Vagina (tissue), 2 donors: Measurements from ENCODE around the gene SLC17A9. TPM values are rescaled to one million over a fixed set of nuclear protein-coding genes. Genes with fewer than 3 reads are reported as not detected.
"Not testable (repeated sequence)": the region's sequence is repeated elsewhere in the genome, so short reads cannot be mapped to it uniquely, and the experiment has no call there.

Source experiments
- DNase-seq, 2 donors: peaks; one replicate each; pipeline ENCODE4 v3.0.0-alpha.2; 2017; ENCODE audit errors: extremely low spot score in 2 of 2
- H3K27ac ChIP-seq: fragments of 200-600 bp; sonication (generic); one replicate; pipeline ENCODE4 v1.5.1; 2019
- H3K27me3 ChIP-seq: fragments of 200-600 bp; sonication (generic); one replicate; pipeline ENCODE4 v1.5.1; 2019
- H3K36me3 ChIP-seq, 2 donors: fragments of 200-600 bp; sonication (generic); one replicate each; pipeline ENCODE4 v1.5.1; 2017 to 2019
- H3K4me1 ChIP-seq: fragments of 200-600 bp; sonication (generic); one replicate; pipeline ENCODE4 v1.5.1; 2019
- H3K4me3 ChIP-seq, 2 donors: fragments of 200-600 bp; sonication (generic); 1 replicate in 1 of 2; 2 replicates in 1 of 2; pipeline ENCODE4 v1.5.1; 2016 to 2019
- H3K9me3 ChIP-seq: fragments of 200-600 bp; sonication (generic); one replicate; pipeline ENCODE4 v1.5.1; 2019
- POLR2A ChIP-seq, 2 donors: fragments of 450-650 bp; IDR thresholded peaks; one replicate each; pipeline ENCODE4 v1.6.1; 2017; ENCODE audit warnings: antibody characterized with exemption in 2 of 2, mild to moderate bottlenecking in 2 of 2, moderate library complexity in 2 of 2
- POLR2AphosphoS5 ChIP-seq, 2 donors: sonication (generic); formaldehyde crosslinking; IDR thresholded peaks; one replicate each; pipeline ENCODE4 v1.9.0; 2017; ENCODE audit warnings: antibody characterized with exemption in 2 of 2, mild to moderate bottlenecking in 2 of 2, low read depth in 1 of 2; ENCODE audit not compliant: insufficient read depth in 1 of 2
- intact Hi-C: fragments of 100-400 bp; cut with DNase I; formaldehyde crosslinking; loops from one replicate; pipeline ENCODE4 v1.15.1; 2023
- total RNA-seq: library from RNA; depleted of rRNA; stranded (reverse); fragments of >200 nt; gene quantifications from one replicate; pipeline ENCODE4 v1.2.3, GENCODE V29; 2016
- TF ChIP-seq, protein P1 (sequence below), 3 experiments: fragments of 450-650 bp in 2 of 3; fragments of 200-600 bp in 1 of 3; sonication (generic) in 1 of 3; IDR thresholded peaks; one replicate each; pipeline ENCODE4 v1.5.1; 2017 to 2019; ENCODE audit warnings: antibody characterized with exemption in 3 of 3, mild to moderate bottlenecking in 2 of 3, moderate library complexity in 2 of 3

The SLC17A9 gene
- total RNA-seq, 1 donor from 2014 or later: 2.5 TPM

DNA sequence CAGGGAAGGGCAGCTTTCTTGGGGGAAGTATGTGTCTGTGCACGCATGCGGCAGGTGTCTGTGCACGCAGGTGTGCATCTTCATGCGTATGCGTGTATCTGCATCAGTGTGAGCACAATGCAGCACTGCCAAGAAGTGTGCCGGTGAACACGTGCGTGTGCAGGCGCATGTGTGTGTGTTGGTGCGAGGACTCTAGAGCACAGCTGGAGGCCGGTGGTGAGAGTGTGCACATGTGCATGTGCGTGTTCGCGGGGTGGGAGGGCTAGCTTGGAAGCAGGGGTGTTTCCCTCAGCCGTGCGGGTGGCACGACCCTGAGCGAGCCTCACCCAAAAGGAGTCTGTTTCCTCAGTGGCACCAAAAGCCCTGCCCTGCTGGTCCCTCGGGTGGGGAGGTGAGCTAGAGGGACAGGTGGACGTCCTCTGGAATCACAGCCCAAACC lies 7.5 kb downstream of the SLC17A9 start:
- DNase-seq: no peak
- Histone ChIP-seq H3K27ac (no peak overlapping the region), H3K27me3 (no peaks in the 10 kb centered on the region), H3K4me3 (no peak overlapping the region), H3K4me1 (no peaks in the 10 kb centered on the region), H3K9me3 (no peaks in the 10 kb centered on the region), H3K36me3 (no peaks in the 10 kb centered on the region)
- TF ChIP-seq POLR2AphosphoS5 (IDR thresholded peaks at IDR 0.05; ENCODE audit: insufficient read depth in 1 of 2, low read depth in 1 of 2) (no peak), POLR2A (IDR thresholded peaks at IDR 0.05) (no peak)
- TF ChIP-seq, protein P1, sequence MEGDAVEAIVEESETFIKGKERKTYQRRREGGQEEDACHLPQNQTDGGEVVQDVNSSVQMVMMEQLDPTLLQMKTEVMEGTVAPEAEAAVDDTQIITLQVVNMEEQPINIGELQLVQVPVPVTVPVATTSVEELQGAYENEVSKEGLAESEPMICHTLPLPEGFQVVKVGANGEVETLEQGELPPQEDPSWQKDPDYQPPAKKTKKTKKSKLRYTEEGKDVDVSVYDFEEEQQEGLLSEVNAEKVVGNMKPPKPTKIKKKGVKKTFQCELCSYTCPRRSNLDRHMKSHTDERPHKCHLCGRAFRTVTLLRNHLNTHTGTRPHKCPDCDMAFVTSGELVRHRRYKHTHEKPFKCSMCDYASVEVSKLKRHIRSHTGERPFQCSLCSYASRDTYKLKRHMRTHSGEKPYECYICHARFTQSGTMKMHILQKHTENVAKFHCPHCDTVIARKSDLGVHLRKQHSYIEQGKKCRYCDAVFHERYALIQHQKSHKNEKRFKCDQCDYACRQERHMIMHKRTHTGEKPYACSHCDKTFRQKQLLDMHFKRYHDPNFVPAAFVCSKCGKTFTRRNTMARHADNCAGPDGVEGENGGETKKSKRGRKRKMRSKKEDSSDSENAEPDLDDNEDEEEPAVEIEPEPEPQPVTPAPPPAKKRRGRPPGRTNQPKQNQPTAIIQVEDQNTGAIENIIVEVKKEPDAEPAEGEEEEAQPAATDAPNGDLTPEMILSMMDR (IDR thresholded peaks at IDR 0.05): no peak
- intact Hi-C loops: no loop called here

- H3K4me1 ChIP-seq, H3K27ac ChIP-seq, DNase-seq, H3K9me3 ChIP-seq, H3K4me3 ChIP-seq, H3K27me3 ChIP-seq, intact Hi-C loops, H3K36me3 ChIP-seq: not testable (repeated sequence)
Observed at GRCh38 chr20:62960446-62961309, 8.2 kb downstream of the SLC17A9 start.

DNA sequence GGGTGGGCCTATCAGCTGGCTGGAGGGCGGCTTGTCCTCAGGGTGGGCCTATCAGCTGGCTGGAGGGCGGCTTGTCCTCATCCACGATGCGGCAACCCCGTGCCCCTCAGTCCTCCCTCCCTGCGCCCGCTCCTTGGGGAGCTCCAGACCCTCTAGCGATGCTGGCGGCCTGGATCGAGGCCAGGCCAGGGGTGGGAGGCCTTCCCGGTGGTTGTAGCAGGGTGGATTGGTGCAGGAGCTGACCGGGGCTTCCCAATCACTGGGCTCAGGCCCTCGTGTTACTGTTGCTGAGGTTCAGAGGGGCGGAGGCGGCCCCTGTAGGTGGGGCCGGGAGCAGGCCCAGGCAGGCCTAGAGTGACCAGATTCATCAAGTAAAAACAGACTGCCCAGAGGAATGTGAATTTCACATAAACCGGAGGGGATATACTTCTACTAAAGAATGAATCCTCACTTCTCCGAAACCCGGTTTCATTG lies 8.8 kb downstream of the SLC17A9 start:
- Histone ChIP-seq H3K27me3 (no peaks in the 10 kb centered on the region), H3K4me1 (no peaks in the 10 kb centered on the region), H3K9me3 (no peaks in the 10 kb centered on the region), H3K4me3 (no peak overlapping the region), H3K27ac (no peak overlapping the region), H3K36me3 (no peaks in the 10 kb centered on the region)
- TF ChIP-seq, protein P1 (IDR thresholded peaks at IDR 0.05): no peak
- TF ChIP-seq POLR2A (IDR thresholded peaks at IDR 0.05) (no peak), POLR2AphosphoS5 (IDR thresholded peaks at IDR 0.05; ENCODE audit: insufficient read depth in 1 of 2, low read depth in 1 of 2) (no peak)
- no peak for DNase-seq
- intact Hi-C loops: no loop called here

GRCh38 chr20:62961799-62962198 lies 9.3 kb downstream of the SLC17A9 start:
- no peak overlapping the region for H3K4me3 ChIP-seq
- H3K27me3 ChIP-seq: no peaks in the 10 kb centered on the region
- H3K27ac ChIP-seq: no peak overlapping the region
- DNase-seq: no peak
- no peaks in the 10 kb centered on the region for H3K4me1 ChIP-seq
- no peaks in the 10 kb centered on the region for H3K36me3 ChIP-seq
- TF ChIP-seq, protein P1 (IDR thresholded peaks at IDR 0.05): no peak
- no peak for TF ChIP-seq POLR2A (IDR thresholded peaks at IDR 0.05)
- TF ChIP-seq POLR2AphosphoS5 (IDR thresholded peaks at IDR 0.05; ENCODE audit: insufficient read depth in 1 of 2, low read depth in 1 of 2): no peak
- intact Hi-C loops: no loop called here
- H3K9me3 ChIP-seq: no peaks in the 10 kb centered on the region

- Histone ChIP-seq H3K27ac (no peak overlapping the region), H3K9me3 (no peaks in the 10 kb centered on the region), H3K36me3 (no peaks in the 10 kb centered on the region), H3K4me1 (no peaks in the 10 kb centered on the region), H3K4me3 (no peak overlapping the region), H3K27me3 (no peaks in the 10 kb centered on the region)
- intact Hi-C loops: no loop called here
- DNase-seq: no peak
- TF ChIP-seq POLR2A (IDR thresholded peaks at IDR 0.05) (no peak), POLR2AphosphoS5 (IDR thresholded peaks at IDR 0.05; ENCODE audit: insufficient read depth in 1 of 2, low read depth in 1 of 2) (no peak)
- TF ChIP-seq, protein P1 (IDR thresholded peaks at IDR 0.05): no peak
Observed at GRCh38 chr20:62962221-62962879, 9.8 kb downstream of the SLC17A9 start.
